Endodermal cell (in vitro differentiated cells): ENCODE measurements around the gene IQGAP2. TPM values are rescaled to one million over a fixed set of nuclear protein-coding genes. Genes with fewer than 3 reads are reported as not detected.
A peak's percentile ranks its signal among the peaks of the same experiment; 100 is the strongest.

Experiments
- DNase-seq: peaks from one replicate; pipeline ENCODE4 v3.0.0-alpha.2; 2017
- H3K27ac ChIP-seq: 2 replicates; pipeline ENCODE4 v1.5.1; 2013; ENCODE audit warnings: mild to moderate bottlenecking, low read depth, low read length, moderate library complexity
- H3K27me3 ChIP-seq: 2 replicates; pipeline ENCODE4 v1.6.1; 2013; ENCODE audit warnings: mild to moderate bottlenecking, low read length, moderate library complexity; ENCODE audit not compliant: insufficient read depth, control insufficient read depth, poor library complexity, severe bottlenecking
- H3K36me3 ChIP-seq: 2 replicates; pipeline ENCODE4 v1.7.0; 2013; ENCODE audit warnings: mild to moderate bottlenecking, low read length, moderate library complexity; ENCODE audit not compliant: control insufficient read depth, insufficient read depth
- H3K4me1 ChIP-seq: one replicate; pipeline ENCODE4 v1.7.0; 2013; ENCODE audit warnings: low read length; ENCODE audit not compliant: control insufficient read depth, insufficient read depth
- H3K4me3 ChIP-seq: 2 replicates; pipeline ENCODE4 v1.5.1; 2013; ENCODE audit warnings: mild to moderate bottlenecking, low read length, moderate library complexity
- H3K9ac ChIP-seq: 2 replicates; pipeline ENCODE4 v1.6.1; 2013; ENCODE audit warnings: mild to moderate bottlenecking, low read length, moderate library complexity; ENCODE audit not compliant: poor library complexity, severe bottlenecking; ENCODE audit errors: extremely low read depth
- H3K9me3 ChIP-seq: 2 replicates; pipeline ENCODE4 v1.6.1; 2013; ENCODE audit warnings: mild to moderate bottlenecking, low read length, moderate library complexity; ENCODE audit not compliant: control insufficient read depth
- H3K27ac Mint-ChIP-seq: 2 replicates; pipeline ENCODE4 v1.8.0; 2020; ENCODE audit warnings: mixed read lengths
- H3K27me3 Mint-ChIP-seq: 2 replicates; pipeline ENCODE4 v1.8.0; 2021; ENCODE audit warnings: mild to moderate bottlenecking, mixed read lengths; ENCODE audit not compliant: insufficient read depth
- H3K36me3 Mint-ChIP-seq: 2 replicates; pipeline ENCODE4 v1.8.0; 2020; ENCODE audit warnings: low read depth, mixed read lengths
- H3K4me1 Mint-ChIP-seq: 2 replicates; pipeline ENCODE4 v1.8.0; 2020; ENCODE audit warnings: mixed read lengths
- H3K4me3 Mint-ChIP-seq: 2 replicates; pipeline ENCODE4 v1.8.0; 2020; ENCODE audit warnings: mild to moderate bottlenecking, moderate library complexity, mixed read lengths
- H3K9me3 Mint-ChIP-seq: 2 replicates; pipeline ENCODE4 v1.8.0; 2020; ENCODE audit warnings: mild to moderate bottlenecking, mixed read lengths
- CTCF ChIP-seq: fragments of 200-600 bp; sonication (generic); conservative IDR thresholded peaks from 2 replicates; pipeline ENCODE4 v1.5.0; 2021; ENCODE audit warnings: antibody characterized with exemption, mild to moderate bottlenecking
- WGBS, 2 experiments: methylation state at CpG; one replicate each; pipeline versions ENCODE4 v1.1.5 to v1.1.7; 2013; ENCODE audit warnings: missing lambda C conversion rate in 2 of 2, mixed read lengths in 1 of 2; ENCODE audit not compliant: insufficient coverage in 1 of 2, insufficient read length in 1 of 2; 5-methylcytosine and 5-hydroxymethylcytosine counted together
- total RNA-seq, 2 donors: library from RNA; stranded (reverse); fragmentation: NEBNext Ultra II Directional in 1 of 2; extraction: Animal tissue kit (Norgen Biotek cat#: 25700) in 1 of 2; gene quantifications; 2 replicates in 1 of 2; 3 replicates in 1 of 2; pipeline ENCODE4 v1.2.1, GENCODE V29; 2021

The IQGAP2 gene
- total RNA-seq, 2 donors from 2014 or later = 8.3 to 19.4 TPM

GRCh38 chr5:76729373-76730290, 326.5 kb downstream of the IQGAP2 start:
- Mint-ChIP-seq H3K27ac (no peak overlapping the region), H3K36me3 (peaks cover 46% of the 10 kb centered on the region), H3K9me3 (peaks cover 27% of the 10 kb centered on the region), H3K4me1 (no peaks in the 10 kb centered on the region), H3K4me3 (no peak overlapping the region), H3K27me3 (no peaks in the 10 kb centered on the region)
- H3K9ac ChIP-seq = no peak overlapping the region
- no peak for TF ChIP-seq CTCF
- no peak overlapping the region for H3K27ac ChIP-seq
- 94 to 100% methylated on average over 1 to 5 of the region's 5 CpGs for WGBS, 2 experiments
- peak overlapping the region; percentile 22 for H3K4me3 ChIP-seq
- H3K27me3 ChIP-seq = no peaks in the 10 kb centered on the region
- H3K9me3 ChIP-seq = peaks cover 39% of the 10 kb centered on the region
- DNase-seq = no peak
- H3K4me1 ChIP-seq = no peaks in the 10 kb centered on the region
- peaks cover 37% of the 10 kb centered on the region for H3K36me3 ChIP-seq

- H3K36me3 ChIP-seq = peaks cover 33% of the 10 kb centered on the region
- 92 to 93% methylated on average over 15 of the region's 15 CpGs for WGBS, 2 experiments
- no peaks in the 10 kb centered on the region for H3K4me1 ChIP-seq
- Mint-ChIP-seq H3K27ac (no peak overlapping the region), H3K9me3 (peaks cover 27% of the 10 kb centered on the region), H3K4me1 (peaks cover 10% of the 10 kb centered on the region), H3K36me3 (peaks cover 42% of the 10 kb centered on the region), H3K27me3 (no peaks in the 10 kb centered on the region), H3K4me3 (no peak overlapping the region)
- H3K4me3 ChIP-seq = no peak overlapping the region
- H3K9me3 ChIP-seq = peaks cover 30% of the 10 kb centered on the region
- DNase-seq = no peak
- H3K27ac ChIP-seq = no peak overlapping the region
- H3K27me3 ChIP-seq = no peaks in the 10 kb centered on the region
- no peak overlapping the region for H3K9ac ChIP-seq
- TF ChIP-seq CTCF = no peak
Observed at GRCh38 chr5:76732405-76733048, 329.4 kb downstream of the IQGAP2 start.

GRCh38 chr5:76733049-76733417, 329.9 kb downstream of the IQGAP2 start:
- Mint-ChIP-seq H3K4me3 (no peak overlapping the region), H3K9me3 (peaks cover 26% of the 10 kb centered on the region), H3K27me3 (no peaks in the 10 kb centered on the region), H3K27ac (no peak overlapping the region), H3K36me3 (peaks cover 42% of the 10 kb centered on the region), H3K4me1 (peaks cover 10% of the 10 kb centered on the region)
- DNase-seq = no peak
- TF ChIP-seq CTCF = no peak
- Histone ChIP-seq H3K27ac (no peak overlapping the region), H3K27me3 (no peaks in the 10 kb centered on the region), H3K4me3 (no peak overlapping the region), H3K36me3 (peaks cover 33% of the 10 kb centered on the region), H3K9me3 (peaks cover 29% of the 10 kb centered on the region), H3K9ac (no peak overlapping the region), H3K4me1 (no peaks in the 10 kb centered on the region)
- 95% methylated on average over 12 to 13 of the region's 13 CpGs for WGBS, 2 experiments
